HCT116 (cell line): ENCODE data around the gene TADA2B.

Experiments
- CTCF ChIP-seq, 3 experiments: fragments of 200-600 bp in 1 of 3; sonication (generic) in 1 of 3; IDR thresholded peaks in 2 of 3; conservative IDR thresholded peaks in 1 of 3; 2 replicates each; pipeline ENCODE4 v1.5.1; 2012 to 2017; ENCODE audit warnings: low read depth in 2 of 3, low read length in 2 of 3, antibody characterized with exemption in 1 of 3, borderline replicate concordance in 1 of 3, control low read depth in 1 of 3, mild to moderate bottlenecking in 1 of 3, mixed read lengths in 1 of 3, mixed run types in 1 of 3, moderate library complexity in 1 of 3; ENCODE audit not compliant: insufficient read depth in 1 of 3
- EZH2 ChIP-seq: fragments of 200-600 bp; sonication (generic); IDR thresholded peaks from 2 replicates; pipeline ENCODE4 v1.6.1; 2017; ENCODE audit warnings: antibody characterized with exemption, mixed run types
- EZH2phosphoT487 ChIP-seq: fragments of 200-600 bp; IDR thresholded peaks from 2 replicates; pipeline ENCODE4 v1.6.1; 2018; ENCODE audit warnings: antibody characterized with exemption, borderline replicate concordance
- JUND ChIP-seq: IDR thresholded peaks from 2 replicates; pipeline ENCODE4 v1.6.1; 2012
- POLR2A ChIP-seq: IDR thresholded peaks from 2 replicates; pipeline ENCODE4 v1.7.0; 2011; ENCODE audit warnings: borderline replicate concordance; ENCODE audit not compliant: insufficient read depth, insufficient read length; ENCODE audit errors: extremely low read depth
- POLR2AphosphoS5 ChIP-seq: IDR thresholded peaks from 2 replicates; pipeline ENCODE4 v1.6.1; 2011; ENCODE audit warnings: mild to moderate bottlenecking, low read depth, low read length, moderate library complexity
- REST ChIP-seq: IDR thresholded peaks from 2 replicates; pipeline ENCODE4 v1.6.1; 2012; ENCODE audit warnings: low read depth
- ZNF274 ChIP-seq: fragments of 200-500 bp; sonication (Bioruptor generic); IDR thresholded peaks from 2 replicates; pipeline ENCODE4 v1.6.1; 2014; ENCODE audit warnings: mild to moderate bottlenecking, low read depth, low read length, inconsistent platforms

DNA sequence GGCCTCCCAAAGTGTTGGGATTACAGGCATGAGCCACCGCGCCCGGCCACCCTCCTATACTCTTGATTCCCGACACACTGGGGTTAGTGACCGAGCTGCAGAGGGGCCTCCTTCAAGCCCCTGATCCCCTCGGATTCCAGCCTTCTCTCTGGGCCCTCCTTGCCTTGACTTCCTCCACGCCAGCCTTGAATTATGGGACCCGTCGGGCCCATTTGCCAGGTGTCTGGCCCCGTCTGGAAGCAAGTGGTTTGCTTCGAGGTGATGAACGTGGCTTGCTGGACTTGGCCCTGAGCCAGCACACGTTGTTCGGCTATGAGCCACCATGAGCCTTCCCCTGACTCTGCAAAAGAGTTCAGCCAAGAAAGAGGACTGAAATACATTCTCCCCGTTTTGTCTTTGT, 62.1 kb downstream of the TADA2B start:
- no peak for TF ChIP-seq CTCF (IDR thresholded peaks at IDR 0.05 in 2 of 3, conservative IDR thresholded peaks at IDR 0.05 in 1 of 3; ENCODE audit: borderline replicate concordance in 1 of 3, insufficient read depth in 1 of 3, low read depth in 2 of 3, low read length in 2 of 3)
- TF ChIP-seq EZH2 = no peak
- TF ChIP-seq JUND = no peak
- TF ChIP-seq REST = no peak
- no peak for TF ChIP-seq EZH2phosphoT487
- no peak for TF ChIP-seq POLR2A
- TF ChIP-seq ZNF274 = no peak
- TF ChIP-seq POLR2AphosphoS5 = no peak
